Astrocyte (in vitro differentiated cells and primary cell): ENCODE data around the gene STOML1.

ENCODE experiments used
- EZH2 ChIP-seq: IDR thresholded peaks from 2 replicates; pipeline ENCODE4 v1.6.1; 2012; ENCODE audit warnings: mild to moderate bottlenecking, low read length, inconsistent platforms; ENCODE audit not compliant: insufficient read depth
- TF ChIP-seq, protein P1 (sequence below): IDR thresholded peaks from 2 replicates; pipeline ENCODE4 v1.5.1; 2011; ENCODE audit warnings: low read depth, mild to moderate bottlenecking, inconsistent platforms, low read length, moderate library complexity; ENCODE audit not compliant: insufficient read depth

DNA sequence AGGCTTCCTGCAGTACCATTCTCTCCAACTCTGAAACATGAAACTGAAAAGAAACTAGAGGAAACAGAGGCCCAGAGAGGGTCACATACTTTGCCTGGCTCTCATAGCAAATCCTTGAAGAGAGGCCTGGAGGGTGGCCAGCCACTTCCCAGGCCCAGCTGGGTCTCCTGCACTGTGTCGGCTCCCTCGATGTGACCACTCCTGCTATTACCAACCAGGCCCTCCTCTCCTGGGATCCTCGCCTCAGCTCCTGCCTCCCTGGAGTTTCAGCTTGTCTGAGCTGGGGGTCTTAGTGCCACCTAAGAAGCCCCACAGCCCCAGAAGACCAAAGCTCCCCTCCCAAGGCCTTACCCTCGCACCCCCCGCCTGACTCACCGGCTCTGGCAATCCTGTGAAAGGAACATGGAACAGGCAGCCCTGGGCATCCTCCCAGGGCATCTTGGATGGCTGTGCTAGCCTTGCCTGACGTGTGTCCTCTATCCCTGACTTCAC is 61.3 kb downstream of the STOML1 start:
- TF ChIP-seq, protein P1, sequence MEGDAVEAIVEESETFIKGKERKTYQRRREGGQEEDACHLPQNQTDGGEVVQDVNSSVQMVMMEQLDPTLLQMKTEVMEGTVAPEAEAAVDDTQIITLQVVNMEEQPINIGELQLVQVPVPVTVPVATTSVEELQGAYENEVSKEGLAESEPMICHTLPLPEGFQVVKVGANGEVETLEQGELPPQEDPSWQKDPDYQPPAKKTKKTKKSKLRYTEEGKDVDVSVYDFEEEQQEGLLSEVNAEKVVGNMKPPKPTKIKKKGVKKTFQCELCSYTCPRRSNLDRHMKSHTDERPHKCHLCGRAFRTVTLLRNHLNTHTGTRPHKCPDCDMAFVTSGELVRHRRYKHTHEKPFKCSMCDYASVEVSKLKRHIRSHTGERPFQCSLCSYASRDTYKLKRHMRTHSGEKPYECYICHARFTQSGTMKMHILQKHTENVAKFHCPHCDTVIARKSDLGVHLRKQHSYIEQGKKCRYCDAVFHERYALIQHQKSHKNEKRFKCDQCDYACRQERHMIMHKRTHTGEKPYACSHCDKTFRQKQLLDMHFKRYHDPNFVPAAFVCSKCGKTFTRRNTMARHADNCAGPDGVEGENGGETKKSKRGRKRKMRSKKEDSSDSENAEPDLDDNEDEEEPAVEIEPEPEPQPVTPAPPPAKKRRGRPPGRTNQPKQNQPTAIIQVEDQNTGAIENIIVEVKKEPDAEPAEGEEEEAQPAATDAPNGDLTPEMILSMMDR = no peak
- TF ChIP-seq EZH2 = no peak
